HCT116 (cell line): ENCODE measurements around the gene AGER. TPM values are rescaled to one million over a fixed set of nuclear protein-coding genes. Genes with fewer than 3 reads are reported as not detected.

ENCODE experiments used
- ATAC-seq: fragments of 200-7000 bp; cut with Tn5 transposase; 2 replicates; pipeline ENCODE4 v1.9.1; 2020; ENCODE audit warnings: mild to moderate bottlenecking, moderate library complexity
- BruUV-seq: library from RNA; stranded (reverse); fragments of 400-500 nt; replicated peaks from 2 replicates; lab custom pipeline; 2021; lab: Mats Ljungman, UMichigan
- CTCF ChIA-PET: fragments of 300-600 bp; sonication (Branson Sonifier 250); formaldehyde crosslinking; loops from one replicate; lab custom pipeline; 2021; ENCODE audit warnings: antibody characterized with exemption; lab: Charles Lee
- POLR2A ChIA-PET: fragments of 300-600, 350-600 bp; sonication (Branson Sonifier 250); formaldehyde crosslinking; loops from one replicate; lab custom pipeline; 2021; ENCODE audit warnings: antibody characterized with exemption; lab: Charles Lee
- RAD21 ChIA-PET, 2 experiments: fragments of 300-600 bp; sonication (Branson Sonifier 250); formaldehyde crosslinking; loops; one replicate each; lab custom pipeline; 2023; ENCODE audit warnings: low total read pairs in 2 of 2; ENCODE audit not compliant: uncharacterized antibody in 2 of 2, unreplicated experiment in 2 of 2, low non-redundant PET in 1 of 2; lab: Charles Lee
- DNase-seq: peaks from one replicate; pipeline ENCODE4 v3.0.0-alpha.2; 2010; ENCODE audit warnings: low read depth, low spot score
- H2AFZ ChIP-seq: fragments of 200-600 bp; shearing (Covaris generic), sonication (generic); 2 replicates; pipeline ENCODE4 v1.6.1; 2017; ENCODE audit warnings: low read depth, mixed run types, mixed read lengths, antibody characterized with exemption, low read length; ENCODE audit not compliant: poor library complexity, severe bottlenecking
- H3K27ac ChIP-seq: 2 replicates; pipeline ENCODE4 v1.5.1; 2012; ENCODE audit warnings: low read depth, low read length
- H3K27me3 ChIP-seq: fragments of 200-600 bp; sonication (generic); 2 replicates; pipeline ENCODE4 v1.6.1; 2016; ENCODE audit warnings: mixed run types, low read length, mixed read lengths; ENCODE audit not compliant: insufficient read depth
- H3K36me3 ChIP-seq, 2 experiments: fragments of 200-500 bp in 1 of 2; fragments of 200-600 bp in 1 of 2; sonication (Bioruptor generic) in 1 of 2; sonication (generic) in 1 of 2; 2 replicates each; pipeline versions ENCODE4 v1.5.1 to v1.6.1; 2014 to 2016; ENCODE audit warnings: low read length in 2 of 2, inconsistent platforms in 1 of 2, mixed read lengths in 1 of 2, mixed run types in 1 of 2; ENCODE audit not compliant: insufficient read depth in 2 of 2, control insufficient read depth in 1 of 2
- H3K4me1 ChIP-seq, 2 experiments: fragments of 200-600 bp in 1 of 2; sonication (generic) in 1 of 2; 2 replicates each; pipeline versions ENCODE4 v1.5.1 to v1.6.1; 2012 to 2017; ENCODE audit warnings: low read length in 2 of 2, inconsistent platforms in 1 of 2, mild to moderate bottlenecking in 1 of 2, mixed read lengths in 1 of 2, mixed run types in 1 of 2, moderate library complexity in 1 of 2; ENCODE audit not compliant: insufficient read depth in 2 of 2, control insufficient read depth in 1 of 2
- H3K4me2 ChIP-seq: fragments of 200-600 bp; sonication (generic); 2 replicates; pipeline ENCODE4 v1.6.1; 2017; ENCODE audit warnings: mixed run types, low read length, mixed read lengths
- H3K4me3 ChIP-seq, 2 experiments: fragments of 200-600 bp in 1 of 2; sonication (generic) in 1 of 2; replicated peaks in 1 of 2; 2 replicates each; pipeline ENCODE4 v1.5.1; 2011 to 2016; ENCODE audit warnings: low read length in 2 of 2, control low read depth in 1 of 2, low read depth in 1 of 2, mild to moderate bottlenecking in 1 of 2, mixed read lengths in 1 of 2, mixed run types in 1 of 2
- H3K79me2 ChIP-seq: fragments of 200-600 bp; sonication (generic); 2 replicates; pipeline ENCODE4 v1.6.1; 2017; ENCODE audit warnings: mild to moderate bottlenecking, mixed run types, low read length, moderate library complexity, mixed read lengths; ENCODE audit not compliant: insufficient read depth
- H3K9ac ChIP-seq: fragments of 200-600 bp; sonication (generic); 2 replicates; pipeline ENCODE4 v1.6.1; 2016; ENCODE audit warnings: low read length, mixed read lengths
- H3K9me2 ChIP-seq: fragments of 200-600 bp; sonication (generic), shearing (Covaris generic); 2 replicates; pipeline ENCODE4 v1.6.1; 2017; ENCODE audit warnings: mixed run types, mild to moderate bottlenecking, moderate library complexity; ENCODE audit not compliant: insufficient read depth
- H3K9me3 ChIP-seq, 2 experiments: fragments of 200-500 bp in 1 of 2; fragments of 200-600 bp in 1 of 2; sonication (Bioruptor generic) in 1 of 2; sonication (generic) in 1 of 2; 2 replicates each; pipeline ENCODE4 v1.6.1; 2014 to 2017; ENCODE audit warnings: low read length in 2 of 2, mixed read lengths in 2 of 2, inconsistent platforms in 1 of 2, low read depth in 1 of 2, mild to moderate bottlenecking in 1 of 2, mixed run types in 1 of 2, moderate library complexity in 1 of 2; ENCODE audit not compliant: control insufficient read depth in 1 of 2, insufficient read depth in 1 of 2
- H4K20me1 ChIP-seq: fragments of 200-600 bp; sonication (generic), shearing (Covaris generic); 2 replicates; pipeline ENCODE4 v1.6.1; 2017; ENCODE audit warnings: mixed run types, mild to moderate bottlenecking, moderate library complexity; ENCODE audit not compliant: insufficient read depth
- CBX3 ChIP-seq: IDR thresholded peaks from 2 replicates; pipeline ENCODE4 v1.6.1; 2012; ENCODE audit warnings: low read depth
- CEBPB ChIP-seq: IDR thresholded peaks from 2 replicates; pipeline ENCODE4 v1.6.1; 2012; ENCODE audit warnings: low read depth
- EGR1 ChIP-seq: IDR thresholded peaks from 2 replicates; pipeline ENCODE4 v1.6.1; 2012; ENCODE audit warnings: low read depth
- ELF1 ChIP-seq: IDR thresholded peaks from 2 replicates; pipeline ENCODE4 v1.6.1; 2012; ENCODE audit warnings: low read depth, borderline replicate concordance
- EZH2 ChIP-seq: fragments of 200-600 bp; sonication (generic); IDR thresholded peaks from 2 replicates; pipeline ENCODE4 v1.6.1; 2017; ENCODE audit warnings: antibody characterized with exemption, mixed run types
- FOSL1 ChIP-seq: IDR thresholded peaks from 2 replicates; pipeline ENCODE4 v1.6.1; 2012; ENCODE audit warnings: low read depth
- JUND ChIP-seq: IDR thresholded peaks from 2 replicates; pipeline ENCODE4 v1.6.1; 2012
- POLR2A ChIP-seq: IDR thresholded peaks from 2 replicates; pipeline ENCODE4 v1.7.0; 2011; ENCODE audit warnings: borderline replicate concordance; ENCODE audit not compliant: insufficient read depth, insufficient read length; ENCODE audit errors: extremely low read depth
- POLR2AphosphoS5 ChIP-seq: IDR thresholded peaks from 2 replicates; pipeline ENCODE4 v1.6.1; 2011; ENCODE audit warnings: mild to moderate bottlenecking, low read depth, low read length, moderate library complexity
- RAD21 ChIP-seq: IDR thresholded peaks from 2 replicates; pipeline ENCODE4 v1.6.1; 2012; ENCODE audit warnings: low read depth, mild to moderate bottlenecking
- SIN3A ChIP-seq: IDR thresholded peaks from 2 replicates; pipeline ENCODE4 v1.6.1; 2012; ENCODE audit warnings: low read depth
- SRF ChIP-seq: IDR thresholded peaks from 2 replicates; pipeline ENCODE4 v1.6.1; 2012; ENCODE audit warnings: low read depth
- TCF7L2 ChIP-seq: IDR thresholded peaks from 2 replicates; pipeline ENCODE4 v1.7.0; 2011; ENCODE audit warnings: borderline replicate concordance, inconsistent platforms; ENCODE audit not compliant: insufficient read depth, insufficient read length; ENCODE audit errors: extremely low read depth
- YY1 ChIP-seq: IDR thresholded peaks from 2 replicates; pipeline ENCODE4 v1.6.1; 2011; ENCODE audit warnings: low read length, low read depth, moderate library complexity, mild to moderate bottlenecking; ENCODE audit not compliant: insufficient replicate concordance; ENCODE audit errors: extremely low read depth
- ZFX ChIP-seq: fragments of 450-650 bp; IDR thresholded peaks from 2 replicates; pipeline ENCODE4 v1.6.1; 2017
- ZNF274 ChIP-seq: fragments of 200-500 bp; sonication (Bioruptor generic); IDR thresholded peaks from 2 replicates; pipeline ENCODE4 v1.6.1; 2014; ENCODE audit warnings: mild to moderate bottlenecking, low read depth, low read length, inconsistent platforms
- intact Hi-C: fragments of 100-400 bp; cut with micrococcal nuclease; formaldehyde crosslinking; loops from 2 replicates; pipeline ENCODE4 v1.10.0; 2022
- total RNA-seq: library from RNA; stranded (reverse); gene quantifications from one replicate; pipeline ENCODE4 v1.2.1, GENCODE V29; 2021; ENCODE audit not compliant: unreplicated experiment
- TF ChIP-seq, protein P1 (sequence below): IDR thresholded peaks from 2 replicates; pipeline ENCODE4 v1.6.1; 2012; ENCODE audit warnings: low read depth
- TF ChIP-seq, protein P2 (sequence below): IDR thresholded peaks from 2 replicates; pipeline ENCODE4 v1.6.1; 2012
- TF ChIP-seq, protein P3 (sequence below): IDR thresholded peaks from 2 replicates; pipeline ENCODE4 v1.6.1; 2012
- TF ChIP-seq, protein P4 (sequence below): IDR thresholded peaks from 2 replicates; pipeline ENCODE4 v1.6.1; 2011; ENCODE audit warnings: mild to moderate bottlenecking, low read length, moderate library complexity; ENCODE audit not compliant: insufficient replicate concordance; ENCODE audit errors: extremely low read depth

AGER gene
- total RNA-seq, 1 experiment from 2014 or later, result 22.6 TPM

DNA sequence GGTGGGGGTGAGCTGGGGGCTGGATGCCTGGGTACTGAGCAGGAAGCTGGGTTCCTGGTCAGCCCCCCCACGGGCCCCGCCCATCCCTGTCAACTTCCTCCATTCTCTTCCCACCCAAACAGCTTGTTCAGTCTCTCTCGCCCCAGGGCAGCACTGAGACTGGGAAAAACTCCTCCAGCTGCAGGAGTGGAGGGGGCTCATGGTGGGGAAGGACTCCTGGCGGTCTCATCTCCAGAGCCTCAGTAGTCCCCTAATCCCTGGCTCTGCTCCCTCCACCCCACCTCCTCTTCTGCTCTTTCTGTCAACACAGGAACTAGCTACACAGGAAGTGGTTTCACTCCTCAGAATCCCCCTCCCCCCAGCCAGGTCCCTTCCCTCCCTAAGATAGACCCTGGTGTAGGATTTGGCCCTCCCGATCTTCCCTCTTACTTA is 8.6 kb upstream of the AGER start, which contains the start of gene GPSM3:
TSS of gene GPSM3 (minus strand) at position 36 of the 432 bp plus-strand sequence. CDS start 130 bp downstream, outside the sequence.
- ChIA-PET CTCF (no interaction called here), RAD21 (no interaction called here)
- H3K4me1 ChIP-seq, result peaks cover 33 to 69% of the 10 kb centered on the region in 2 experiments
- H3K27ac ChIP-seq, result no peak within 1 kb of the TSS; the same call in 1 of the 2 replicates
- H3K79me2 ChIP-seq, result peaks cover 13% of the 10 kb centered on the region
- TF ChIP-seq, protein P1, sequence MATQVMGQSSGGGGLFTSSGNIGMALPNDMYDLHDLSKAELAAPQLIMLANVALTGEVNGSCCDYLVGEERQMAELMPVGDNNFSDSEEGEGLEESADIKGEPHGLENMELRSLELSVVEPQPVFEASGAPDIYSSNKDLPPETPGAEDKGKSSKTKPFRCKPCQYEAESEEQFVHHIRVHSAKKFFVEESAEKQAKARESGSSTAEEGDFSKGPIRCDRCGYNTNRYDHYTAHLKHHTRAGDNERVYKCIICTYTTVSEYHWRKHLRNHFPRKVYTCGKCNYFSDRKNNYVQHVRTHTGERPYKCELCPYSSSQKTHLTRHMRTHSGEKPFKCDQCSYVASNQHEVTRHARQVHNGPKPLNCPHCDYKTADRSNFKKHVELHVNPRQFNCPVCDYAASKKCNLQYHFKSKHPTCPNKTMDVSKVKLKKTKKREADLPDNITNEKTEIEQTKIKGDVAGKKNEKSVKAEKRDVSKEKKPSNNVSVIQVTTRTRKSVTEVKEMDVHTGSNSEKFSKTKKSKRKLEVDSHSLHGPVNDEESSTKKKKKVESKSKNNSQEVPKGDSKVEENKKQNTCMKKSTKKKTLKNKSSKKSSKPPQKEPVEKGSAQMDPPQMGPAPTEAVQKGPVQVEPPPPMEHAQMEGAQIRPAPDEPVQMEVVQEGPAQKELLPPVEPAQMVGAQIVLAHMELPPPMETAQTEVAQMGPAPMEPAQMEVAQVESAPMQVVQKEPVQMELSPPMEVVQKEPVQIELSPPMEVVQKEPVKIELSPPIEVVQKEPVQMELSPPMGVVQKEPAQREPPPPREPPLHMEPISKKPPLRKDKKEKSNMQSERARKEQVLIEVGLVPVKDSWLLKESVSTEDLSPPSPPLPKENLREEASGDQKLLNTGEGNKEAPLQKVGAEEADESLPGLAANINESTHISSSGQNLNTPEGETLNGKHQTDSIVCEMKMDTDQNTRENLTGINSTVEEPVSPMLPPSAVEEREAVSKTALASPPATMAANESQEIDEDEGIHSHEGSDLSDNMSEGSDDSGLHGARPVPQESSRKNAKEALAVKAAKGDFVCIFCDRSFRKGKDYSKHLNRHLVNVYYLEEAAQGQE, result no peak
- TF ChIP-seq JUND (no peak), POLR2A (no peak), EZH2 (no peak), CBX3 (no peak), ZNF274 (no peak), ELF1 (no peak), RAD21 (no peak), POLR2AphosphoS5 (no peak), FOSL1 (no peak), ZFX (no peak), TCF7L2 (no peak), YY1 (no peak), SIN3A (no peak), SRF (no peak), EGR1 (no peak), CEBPB (no peak)
- TF ChIP-seq, protein P2, sequence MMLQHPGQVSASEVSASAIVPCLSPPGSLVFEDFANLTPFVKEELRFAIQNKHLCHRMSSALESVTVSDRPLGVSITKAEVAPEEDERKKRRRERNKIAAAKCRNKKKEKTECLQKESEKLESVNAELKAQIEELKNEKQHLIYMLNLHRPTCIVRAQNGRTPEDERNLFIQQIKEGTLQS, result no peak
- TF ChIP-seq, protein P3, sequence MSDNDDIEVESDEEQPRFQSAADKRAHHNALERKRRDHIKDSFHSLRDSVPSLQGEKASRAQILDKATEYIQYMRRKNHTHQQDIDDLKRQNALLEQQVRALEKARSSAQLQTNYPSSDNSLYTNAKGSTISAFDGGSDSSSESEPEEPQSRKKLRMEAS, result no peak
- TF ChIP-seq, protein P4, sequence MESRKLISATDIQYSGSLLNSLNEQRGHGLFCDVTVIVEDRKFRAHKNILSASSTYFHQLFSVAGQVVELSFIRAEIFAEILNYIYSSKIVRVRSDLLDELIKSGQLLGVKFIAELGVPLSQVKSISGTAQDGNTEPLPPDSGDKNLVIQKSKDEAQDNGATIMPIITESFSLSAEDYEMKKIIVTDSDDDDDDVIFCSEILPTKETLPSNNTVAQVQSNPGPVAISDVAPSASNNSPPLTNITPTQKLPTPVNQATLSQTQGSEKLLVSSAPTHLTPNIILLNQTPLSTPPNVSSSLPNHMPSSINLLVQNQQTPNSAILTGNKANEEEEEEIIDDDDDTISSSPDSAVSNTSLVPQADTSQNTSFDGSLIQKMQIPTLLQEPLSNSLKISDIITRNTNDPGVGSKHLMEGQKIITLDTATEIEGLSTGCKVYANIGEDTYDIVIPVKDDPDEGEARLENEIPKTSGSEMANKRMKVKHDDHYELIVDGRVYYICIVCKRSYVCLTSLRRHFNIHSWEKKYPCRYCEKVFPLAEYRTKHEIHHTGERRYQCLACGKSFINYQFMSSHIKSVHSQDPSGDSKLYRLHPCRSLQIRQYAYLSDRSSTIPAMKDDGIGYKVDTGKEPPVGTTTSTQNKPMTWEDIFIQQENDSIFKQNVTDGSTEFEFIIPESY, result no peak
- TF ChIP-seq, all 23 proteins: peak for 0
- no peak for ATAC-seq
- POLR2A ChIA-PET, result interaction anchor here (1.0 kb wide), 1 partner anchor 16 kb away, joined by 5 read pairs; no protein-coding TSS in a partner anchor
- Histone ChIP-seq H3K4me3 (no peak within 1 kb of the TSS), H3K9ac (peak within 1 kb of the TSS; percentile 16; the same call in 1 of the 2 replicates), H3K9me2 (no peaks in the 10 kb centered on the region), H4K20me1 (no peaks in the 10 kb centered on the region), H2AFZ (no peak within 1 kb of the TSS), H3K36me3 (no peaks in the 10 kb centered on the region), H3K4me2 (peak within 1 kb of the TSS; percentile 52), H3K27me3 (no peaks in the 10 kb centered on the region), H3K9me3 (no peaks in the 10 kb centered on the region)
- DNase-seq, result no peak
- no TSS peak for BruUV-seq
- intact Hi-C loops, result no loop called here
